ENCODE data around the gene RABGEF1.
"Not testable (repeated sequence)": the region's sequence is repeated elsewhere in the genome, so short reads cannot be mapped to it uniquely, and the experiment has no call there.

DNA sequence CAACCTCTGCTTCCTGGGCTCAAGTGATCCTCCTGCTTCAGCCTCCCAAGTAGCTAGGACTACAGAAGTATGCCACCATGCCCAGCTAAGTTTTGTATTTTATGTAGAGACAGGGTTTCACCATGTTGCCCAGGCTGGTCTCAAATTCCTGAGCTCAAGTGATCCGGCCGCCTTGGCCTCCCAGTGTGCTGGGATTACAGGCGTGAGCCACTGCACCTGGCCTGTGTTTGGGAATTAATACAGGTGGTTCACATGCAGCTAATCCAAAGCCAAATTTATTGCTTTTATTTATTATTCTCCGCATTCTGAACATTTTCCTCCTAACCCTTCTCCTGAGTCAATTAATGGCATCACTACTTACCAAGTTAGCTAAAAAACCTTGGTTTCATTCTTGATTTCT lies 33.2 kb downstream of the RABGEF1 start:
- not testable (repeated sequence) for TF ChIP-seq TAF1 (IDR thresholded peaks at IDR 0.05; ENCODE audit: borderline replicate concordance, low read depth, low read length); MEF2A (IDR thresholded peaks at IDR 0.05; ENCODE audit: borderline replicate concordance, low read depth); MXI1 (IDR thresholded peaks at IDR 0.05; ENCODE audit: low read depth, low read length); FOXM1 (IDR thresholded peaks at IDR 0.05; ENCODE audit: low read depth); NRF1 (IDR thresholded peaks at IDR 0.05; ENCODE audit: low read depth, low read length); RCOR1 (IDR thresholded peaks at IDR 0.05; ENCODE audit: low read length); RAD21 (IDR thresholded peaks at IDR 0.05; ENCODE audit: low read length); NFIC (IDR thresholded peaks at IDR 0.05; ENCODE audit: borderline replicate concordance)
- TF ChIP-seq, protein P1, sequence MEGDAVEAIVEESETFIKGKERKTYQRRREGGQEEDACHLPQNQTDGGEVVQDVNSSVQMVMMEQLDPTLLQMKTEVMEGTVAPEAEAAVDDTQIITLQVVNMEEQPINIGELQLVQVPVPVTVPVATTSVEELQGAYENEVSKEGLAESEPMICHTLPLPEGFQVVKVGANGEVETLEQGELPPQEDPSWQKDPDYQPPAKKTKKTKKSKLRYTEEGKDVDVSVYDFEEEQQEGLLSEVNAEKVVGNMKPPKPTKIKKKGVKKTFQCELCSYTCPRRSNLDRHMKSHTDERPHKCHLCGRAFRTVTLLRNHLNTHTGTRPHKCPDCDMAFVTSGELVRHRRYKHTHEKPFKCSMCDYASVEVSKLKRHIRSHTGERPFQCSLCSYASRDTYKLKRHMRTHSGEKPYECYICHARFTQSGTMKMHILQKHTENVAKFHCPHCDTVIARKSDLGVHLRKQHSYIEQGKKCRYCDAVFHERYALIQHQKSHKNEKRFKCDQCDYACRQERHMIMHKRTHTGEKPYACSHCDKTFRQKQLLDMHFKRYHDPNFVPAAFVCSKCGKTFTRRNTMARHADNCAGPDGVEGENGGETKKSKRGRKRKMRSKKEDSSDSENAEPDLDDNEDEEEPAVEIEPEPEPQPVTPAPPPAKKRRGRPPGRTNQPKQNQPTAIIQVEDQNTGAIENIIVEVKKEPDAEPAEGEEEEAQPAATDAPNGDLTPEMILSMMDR (IDR thresholded peaks at IDR 0.05): not testable (repeated sequence)
- TF ChIP-seq, protein P2, sequence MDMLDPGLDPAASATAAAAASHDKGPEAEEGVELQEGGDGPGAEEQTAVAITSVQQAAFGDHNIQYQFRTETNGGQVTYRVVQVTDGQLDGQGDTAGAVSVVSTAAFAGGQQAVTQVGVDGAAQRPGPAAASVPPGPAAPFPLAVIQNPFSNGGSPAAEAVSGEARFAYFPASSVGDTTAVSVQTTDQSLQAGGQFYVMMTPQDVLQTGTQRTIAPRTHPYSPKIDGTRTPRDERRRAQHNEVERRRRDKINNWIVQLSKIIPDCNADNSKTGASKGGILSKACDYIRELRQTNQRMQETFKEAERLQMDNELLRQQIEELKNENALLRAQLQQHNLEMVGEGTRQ (IDR thresholded peaks at IDR 0.05; ENCODE audit: borderline replicate concordance, low read depth, low read length): not testable (repeated sequence)
